HFFc6 (cell line): ENCODE measurements around the gene TMEM63A. TPM values are rescaled to one million over a fixed set of nuclear protein-coding genes. Genes with fewer than 3 reads are reported as not detected.

Experiments
- DNase-seq: peaks from one replicate; pipeline ENCODE4 v3.0.0-alpha.2; 2018
- H3K27ac Mint-ChIP-seq: 2 replicates; pipeline ENCODE4 v1.8.0; 2020; ENCODE audit warnings: mild to moderate bottlenecking, mixed read lengths
- H3K27me3 Mint-ChIP-seq: 2 replicates; pipeline ENCODE4 v1.8.0; 2021; ENCODE audit warnings: mild to moderate bottlenecking, moderate library complexity, mixed read lengths; ENCODE audit not compliant: insufficient read depth
- H3K36me3 Mint-ChIP-seq: 2 replicates; pipeline ENCODE4 v1.8.0; 2021; ENCODE audit warnings: low read depth, mixed read lengths
- H3K4me1 Mint-ChIP-seq: 2 replicates; pipeline ENCODE4 v1.8.0; 2020; ENCODE audit warnings: low read depth, mixed read lengths
- H3K4me3 Mint-ChIP-seq: 2 replicates; pipeline ENCODE4 v1.8.0; 2020; ENCODE audit warnings: mild to moderate bottlenecking, moderate library complexity, mixed read lengths
- H3K9me3 Mint-ChIP-seq: 2 replicates; pipeline ENCODE4 v1.8.0; 2020; ENCODE audit warnings: mild to moderate bottlenecking, mixed read lengths
- total RNA-seq, 6 experiments: library from RNA; stranded (reverse); fragmentation: NEBNext Ultra II Directional; extraction: Animal tissue kit (Norgen Biotek cat#: 25700); gene quantifications; 2 replicates in 1 of 6; 3 replicates in 5 of 6; pipeline ENCODE4 v1.2.3, GENCODE V29; 2021
- TF ChIP-seq, protein P1 (sequence below): fragments of 200-600 bp; sonication (generic); IDR thresholded peaks from 2 replicates; pipeline ENCODE4 v1.5.0; 2021; ENCODE audit warnings: antibody characterized with exemption, mild to moderate bottlenecking

TMEM63A gene
- total RNA-seq, 6 experiments from 2014 or later: 18.9 to 29.1 (median 22.0) TPM

DNA sequence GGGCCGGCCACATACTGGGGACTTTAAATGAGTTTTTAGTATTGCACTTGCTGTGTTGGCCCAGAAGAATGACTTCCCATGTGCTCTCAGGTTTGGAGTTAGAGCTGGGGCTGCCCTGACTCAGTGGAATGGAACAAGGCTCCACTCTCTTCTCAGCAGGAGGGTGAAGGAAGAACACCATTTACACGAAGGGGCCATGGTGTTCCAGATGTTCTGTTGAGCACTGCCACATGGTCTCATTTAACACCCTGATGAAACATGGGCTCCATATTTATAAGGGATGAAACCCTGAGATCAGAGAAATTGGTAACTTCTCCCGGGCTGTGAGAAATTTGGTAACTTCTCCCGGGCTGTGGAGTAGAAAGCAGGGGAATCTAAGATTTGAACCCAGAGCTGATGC is 36.1 kb upstream of the TMEM63A start:
- no peak for DNase-seq
- peaks cover 8% of the 10 kb centered on the region for H3K36me3 Mint-ChIP-seq
- H3K27me3 Mint-ChIP-seq: no peaks in the 10 kb centered on the region; the same call in 1 of the 2 replicates

GRCh38 chr1:225917536-225917935 is 35.4 kb upstream of the TMEM63A start:
- Mint-ChIP-seq H3K27ac (peak overlapping the region; percentile 22), H3K27me3 (no peaks in the 10 kb centered on the region; the same call in 1 of the 2 replicates), H3K4me1 (peaks cover 33% of the 10 kb centered on the region), H3K4me3 (no peak overlapping the region), H3K9me3 (no peaks in the 10 kb centered on the region), H3K36me3 (peaks cover 8% of the 10 kb centered on the region)
- TF ChIP-seq, protein P1, sequence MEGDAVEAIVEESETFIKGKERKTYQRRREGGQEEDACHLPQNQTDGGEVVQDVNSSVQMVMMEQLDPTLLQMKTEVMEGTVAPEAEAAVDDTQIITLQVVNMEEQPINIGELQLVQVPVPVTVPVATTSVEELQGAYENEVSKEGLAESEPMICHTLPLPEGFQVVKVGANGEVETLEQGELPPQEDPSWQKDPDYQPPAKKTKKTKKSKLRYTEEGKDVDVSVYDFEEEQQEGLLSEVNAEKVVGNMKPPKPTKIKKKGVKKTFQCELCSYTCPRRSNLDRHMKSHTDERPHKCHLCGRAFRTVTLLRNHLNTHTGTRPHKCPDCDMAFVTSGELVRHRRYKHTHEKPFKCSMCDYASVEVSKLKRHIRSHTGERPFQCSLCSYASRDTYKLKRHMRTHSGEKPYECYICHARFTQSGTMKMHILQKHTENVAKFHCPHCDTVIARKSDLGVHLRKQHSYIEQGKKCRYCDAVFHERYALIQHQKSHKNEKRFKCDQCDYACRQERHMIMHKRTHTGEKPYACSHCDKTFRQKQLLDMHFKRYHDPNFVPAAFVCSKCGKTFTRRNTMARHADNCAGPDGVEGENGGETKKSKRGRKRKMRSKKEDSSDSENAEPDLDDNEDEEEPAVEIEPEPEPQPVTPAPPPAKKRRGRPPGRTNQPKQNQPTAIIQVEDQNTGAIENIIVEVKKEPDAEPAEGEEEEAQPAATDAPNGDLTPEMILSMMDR: no peak
- no peak for DNase-seq

More for the DNA sequence above, 36.1 kb upstream of the TMEM63A start:
- peaks cover 41% of the 10 kb centered on the region for H3K4me1 Mint-ChIP-seq
- no peaks in the 10 kb centered on the region for H3K9me3 Mint-ChIP-seq
- no peak overlapping the region for H3K27ac Mint-ChIP-seq
- TF ChIP-seq, protein P1: no peak
- no peak overlapping the region for H3K4me3 Mint-ChIP-seq

DNA sequence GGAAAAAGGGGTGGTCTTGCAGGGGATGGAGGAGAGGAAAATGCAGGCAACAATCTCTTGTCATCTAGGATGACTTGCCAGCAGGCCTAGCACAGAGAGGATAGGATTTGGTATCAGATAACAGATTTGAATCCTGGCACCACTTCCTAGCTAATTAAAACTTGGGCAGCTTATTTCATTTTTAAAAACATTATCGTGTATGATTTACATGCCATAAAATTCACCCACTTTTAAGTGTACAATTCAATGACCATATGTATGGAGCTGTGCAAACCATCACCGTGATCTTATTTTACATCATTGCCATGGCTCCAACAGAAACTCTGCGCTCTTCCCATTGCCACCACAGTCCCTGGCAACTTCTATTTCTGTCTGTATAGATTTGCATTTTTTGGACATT is 34.9 kb upstream of the TMEM63A start:
- H3K27me3 Mint-ChIP-seq: no peaks in the 10 kb centered on the region; the same call in 1 of the 2 replicates
- no peaks in the 10 kb centered on the region for H3K9me3 Mint-ChIP-seq
- no peak overlapping the region for H3K4me3 Mint-ChIP-seq
- peaks cover 31% of the 10 kb centered on the region for H3K4me1 Mint-ChIP-seq
- DNase-seq: no peak
- TF ChIP-seq, protein P1: no peak
- peaks cover 8% of the 10 kb centered on the region for H3K36me3 Mint-ChIP-seq
- H3K27ac Mint-ChIP-seq: peak overlapping the region; percentile 22

GRCh38 chr1:225915538-225915991 is 33.4 kb upstream of the TMEM63A start:
- DNase-seq: peak; percentile 10
- Mint-ChIP-seq H3K27ac (no peak overlapping the region), H3K27me3 (no peaks in the 10 kb centered on the region; the same call in 1 of the 2 replicates), H3K4me3 (no peak overlapping the region), H3K4me1 (peaks cover 25% of the 10 kb centered on the region), H3K9me3 (no peaks in the 10 kb centered on the region), H3K36me3 (peaks cover 8% of the 10 kb centered on the region)
- TF ChIP-seq, protein P1: no peak

DNA sequence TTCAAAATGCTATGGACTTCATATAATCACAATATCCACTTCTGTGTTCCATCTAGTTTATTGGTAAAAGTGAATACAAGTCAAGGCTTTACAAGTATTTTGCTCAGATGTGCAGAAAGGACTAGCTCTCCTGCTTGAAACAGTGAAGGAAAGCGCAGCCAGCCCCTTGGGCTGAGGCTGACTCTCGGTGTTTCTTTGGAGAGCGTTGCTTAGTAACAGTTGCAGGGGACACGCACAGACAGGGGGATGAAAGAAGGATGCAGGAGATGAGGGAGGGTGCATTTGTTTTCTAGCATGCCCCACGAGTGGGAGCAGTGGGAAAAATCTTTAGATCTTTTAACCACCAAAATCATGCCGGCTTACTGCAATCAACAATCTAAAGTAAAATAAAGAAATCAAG is 32.8 kb upstream of the TMEM63A start:
- H3K27ac Mint-ChIP-seq: no peak overlapping the region
- no peaks in the 10 kb centered on the region; the same call in none of the 2 replicates for H3K27me3 Mint-ChIP-seq
- no peak for DNase-seq
- peaks cover 19% of the 10 kb centered on the region for H3K4me1 Mint-ChIP-seq
- no peak overlapping the region for H3K4me3 Mint-ChIP-seq
- TF ChIP-seq, protein P1: no peak
- peaks cover 8% of the 10 kb centered on the region for H3K36me3 Mint-ChIP-seq
- H3K9me3 Mint-ChIP-seq: no peaks in the 10 kb centered on the region
